ENCODE data around the gene C19orf33. TPM values are rescaled to one million over a fixed set of nuclear protein-coding genes. Genes with fewer than 3 reads are reported as not detected.

C19orf33 gene
- total RNA-seq, 1 experiment from 2014 or later, result 16.1 TPM

- DNase-seq (ENCODE audit: low spot score) (no peak), ATAC-seq (no peak)
- Mint-ChIP-seq H3K36me3 (peaks cover 49% of the 10 kb centered on the region), H3K27ac (peak overlapping the region; percentile 69; the same call in 1 of the 2 replicates), H3K4me3 (no peak overlapping the region), H3K27me3 (ENCODE audit: low read depth) (no peaks in the 10 kb centered on the region), H3K9me3 (no peaks in the 10 kb centered on the region), H3K4me1 (peaks cover under 1% of the 10 kb centered on the region; the same call in 1 of the 2 replicates)
- ChIA-PET POLR2A (no interaction called here), CTCF (interaction anchor here (1.1 kb wide), 1 partner anchor 47 kb away, joined by 3 read pairs; no protein-coding TSS in a partner anchor)
- TF ChIP-seq E2F4 (CRISPR knock-in tag; IDR thresholded peaks at IDR 0.05; ENCODE audit: borderline replicate concordance, low read depth) (no peak), HMGXB4 (CRISPR knock-in tag; IDR thresholded peaks at IDR 0.05) (no peak), ATF6 (CRISPR knock-in tag; IDR thresholded peaks at IDR 0.05) (no peak), ZNF512 (CRISPR knock-in tag; IDR thresholded peaks at IDR 0.05; ENCODE audit: borderline replicate concordance) (no peak), SP1 (CRISPR knock-in tag; conservative IDR thresholded peaks at IDR 0.05) (no peak), USF2 (CRISPR knock-in tag; IDR thresholded peaks at IDR 0.05) (no peak), PRRX2 (CRISPR knock-in tag; IDR thresholded peaks at IDR 0.05) (no peak), NFATC4 (CRISPR knock-in tag; IDR thresholded peaks at IDR 0.05) (no peak), MYBL2 (CRISPR knock-in tag; IDR thresholded peaks at IDR 0.05) (no peak), ZMAT4 (CRISPR knock-in tag; IDR thresholded peaks at IDR 0.05) (no peak), ZNF121 (CRISPR knock-in tag; IDR thresholded peaks at IDR 0.05) (no peak), CDX4 (CRISPR knock-in tag; IDR thresholded peaks at IDR 0.05; ENCODE audit: borderline replicate concordance) (no peak)
These were observed 13.4 kb upstream of the C19orf33 start for GRCh38 chr19:38290631-38291147.

- no peak for ATAC-seq
- H3K27me3 Mint-ChIP-seq (ENCODE audit: low read depth), result no peaks in the 10 kb centered on the region
- ChIA-PET POLR2A (interaction anchor here (0.6 kb wide), 1 partner anchor 66 kb away, joined by 4 read pairs; no protein-coding TSS in a partner anchor), CTCF (no interaction called here)
- H3K9me3 Mint-ChIP-seq, result peaks cover 2% of the 10 kb centered on the region; the same call in 1 of the 2 replicates
- H3K36me3 Mint-ChIP-seq, result peaks cover 40% of the 10 kb centered on the region
- no peak overlapping the region for H3K27ac Mint-ChIP-seq
- no peak overlapping the region for H3K4me3 Mint-ChIP-seq
- DNase-seq (ENCODE audit: low spot score), result no peak
- H3K4me1 Mint-ChIP-seq, result peaks cover 6% of the 10 kb centered on the region; the same call in 1 of the 2 replicates
- TF ChIP-seq ETV6 (CRISPR knock-in tag; IDR thresholded peaks at IDR 0.05), result no peak
- no peak for TF ChIP-seq NR1H2 (CRISPR knock-in tag; IDR thresholded peaks at IDR 0.05)
- TF ChIP-seq ESRRA (CRISPR knock-in tag; IDR thresholded peaks at IDR 0.05; ENCODE audit: borderline replicate concordance), result no peak
- no peak for TF ChIP-seq STAT6 (CRISPR knock-in tag; conservative IDR thresholded peaks at IDR 0.05; ENCODE audit: low read depth)
- no peak for TF ChIP-seq PRRX2 (CRISPR knock-in tag; IDR thresholded peaks at IDR 0.05)
- TF ChIP-seq GRHL2 (CRISPR knock-in tag; IDR thresholded peaks at IDR 0.05; ENCODE audit: insufficient replicate concordance, severe bottlenecking), result no peak
- no peak for TF ChIP-seq ZBTB43 (CRISPR knock-in tag; IDR thresholded peaks at IDR 0.05)
- no peak for TF ChIP-seq ZNF232 (CRISPR knock-in tag; IDR thresholded peaks at IDR 0.05)
- TF ChIP-seq SOX15 (CRISPR knock-in tag; IDR thresholded peaks at IDR 0.05), result no peak
- no peak for TF ChIP-seq E2F5 (CRISPR knock-in tag; IDR thresholded peaks at IDR 0.05)
These were observed 12.2 kb upstream of the C19orf33 start for GRCh38 chr19:38291855-38292254.
